AG04449 (cell line): Measurements from ENCODE around the gene PPM1M.

ENCODE experiments used
- CTCF ChIA-PET: fragments of 350-600 bp; formaldehyde crosslinking; extraction: SDS; loops from one replicate; lab custom pipeline; 2021; ENCODE audit warnings: antibody characterized with exemption; lab: Yijun Ruan, JAX
- POLR2A ChIA-PET: fragments of 400-600, 350-600 bp; formaldehyde crosslinking; extraction: SDS; loops from one replicate; lab custom pipeline; 2020; ENCODE audit warnings: antibody characterized with exemption, inconsistent platforms; lab: Yijun Ruan, JAX
- DNase-seq: peaks from one replicate; pipeline ENCODE4 v3.0.0-alpha.2; 2010; ENCODE audit warnings: low read depth, low spot score
- H3K4me3 ChIP-seq: 2 replicates; pipeline ENCODE4 v1.5.1; 2011; ENCODE audit warnings: low read depth, mild to moderate bottlenecking, control low read depth, low read length
- CTCF ChIP-seq: IDR thresholded peaks from one replicate; pipeline ENCODE4 v1.5.1; 2011; ENCODE audit warnings: mild to moderate bottlenecking, moderate library complexity, low read length, control low read depth, inconsistent platforms; ENCODE audit not compliant: insufficient read depth; ENCODE audit errors: missing control alignments

Gene PPM1M

GRCh38 chr3:52228266-52228665 lies 17.3 kb upstream of the PPM1M start:
- no peak overlapping the region for H3K4me3 ChIP-seq
- ChIA-PET POLR2A (no interaction called here), CTCF (interaction anchor here (5.1 to 14.4 kb wide), 2 partner anchors 10 to 111 kb away, joined by 50 to 336 read pairs; partner anchors contain the start of gene TLR9)
- no peak for TF ChIP-seq CTCF
- DNase-seq: no peak

- POLR2A ChIA-PET: no interaction called here
- H3K4me3 ChIP-seq: no peak overlapping the region
- no peak for TF ChIP-seq CTCF
- CTCF ChIA-PET: interaction anchor here (1.0 to 14.4 kb wide), 3 partner anchors 10 to 110 kb away, joined by 3 to 336 read pairs (median 50); partner anchors contain the start of gene TLR9
- DNase-seq: no peak
Observed at GRCh38 chr3:52228751-52229291, 16.7 kb upstream of the PPM1M start.

- ChIA-PET POLR2A (no interaction called here), CTCF (interaction anchor here (1.0 to 14.4 kb wide), 3 partner anchors 11 to 109 kb away, joined by 3 to 336 read pairs (median 50); partner anchors contain the start of gene TLR9)
- no peak for TF ChIP-seq CTCF
- no peak overlapping the region for H3K4me3 ChIP-seq
- DNase-seq: no peak
Observed at GRCh38 chr3:52229656-52230055, 15.9 kb upstream of the PPM1M start.

GRCh38 chr3:52230461-52230860 lies 15.1 kb upstream of the PPM1M start:
- ChIA-PET POLR2A (no interaction called here), CTCF (interaction anchor here (0.7 to 14.4 kb wide), 9 partner anchors 10 to 217 kb away, joined by 3 to 336 read pairs (median 5); partner anchors contain the start of gene TLR9)
- no peak overlapping the region for H3K4me3 ChIP-seq
- no peak for DNase-seq
- no peak for TF ChIP-seq CTCF

GRCh38 chr3:52230889-52231499 lies 14.6 kb upstream of the PPM1M start:
- H3K4me3 ChIP-seq: no peak overlapping the region
- CTCF ChIA-PET: interaction anchor here (0.7 to 14.4 kb wide), 12 partner anchors 9 to 216 kb away, joined by 3 to 336 read pairs (median 4); partner anchors contain the start of gene TLR9
- DNase-seq: no peak
- POLR2A ChIA-PET: interaction anchor here (0.7 kb wide), 1 partner anchor 54 kb away, joined by 3 read pairs; no protein-coding TSS in a partner anchor
- TF ChIP-seq CTCF: no peak
